Epithelial cell of proximal tubule (primary cell): ENCODE measurements around the gene UROC1. TPM values are rescaled to one million over a fixed set of nuclear protein-coding genes. Genes with fewer than 3 reads are reported as not detected.

Experiments used
- DNase-seq: peaks from one replicate; pipeline ENCODE4 v3.0.0-alpha.2; 2011; ENCODE audit warnings: low read depth
- H3K4me3 ChIP-seq: 2 replicates; pipeline ENCODE4 v1.5.1; 2011; ENCODE audit warnings: low read depth, mild to moderate bottlenecking, low read length
- CTCF ChIP-seq: conservative IDR thresholded peaks from 2 replicates; pipeline ENCODE4 v1.5.1; 2012; ENCODE audit warnings: low read depth, mild to moderate bottlenecking, low read length
- total RNA-seq: library from RNA; depleted of rRNA; stranded (reverse); fragments of >200 nt; gene quantifications from 2 replicates; pipeline ENCODE4 v1.2.3, GENCODE V29; 2015

Gene UROC1
- total RNA-seq, 1 donor from 2014 or later, result not detected

- H3K4me3 ChIP-seq, result no peak overlapping the region
- DNase-seq, result no peak
- no peak for TF ChIP-seq CTCF
Measured at GRCh38 chr3:126488185-126488584, 29.4 kb downstream of the UROC1 start.

- no peak overlapping the region for H3K4me3 ChIP-seq
- TF ChIP-seq CTCF, result peak; percentile 7
- DNase-seq, result no peak
Measured at GRCh38 chr3:126487151-126487771, 30.3 kb downstream of the UROC1 start.

GRCh38 chr3:126486360-126486847 lies 31.2 kb downstream of the UROC1 start:
- no peak overlapping the region for H3K4me3 ChIP-seq
- no peak for DNase-seq
- no peak for TF ChIP-seq CTCF

- no peak overlapping the region for H3K4me3 ChIP-seq
- DNase-seq, result no peak
- TF ChIP-seq CTCF, result no peak
Measured at GRCh38 chr3:126485956-126486355, 31.6 kb downstream of the UROC1 start.

GRCh38 chr3:126485176-126485897 lies 32.2 kb downstream of the UROC1 start:
- no peak overlapping the region for H3K4me3 ChIP-seq
- no peak for TF ChIP-seq CTCF
- no peak for DNase-seq

- DNase-seq, result no peak
- H3K4me3 ChIP-seq, result no peak overlapping the region
- TF ChIP-seq CTCF, result no peak
Measured at GRCh38 chr3:126484662-126485061, 32.9 kb downstream of the UROC1 start.
